Parathyroid adenoma (tissue), 2 donors: Measurements from ENCODE around the gene ADAM12.

ENCODE experiments used
- H2AFZ ChIP-seq: fragments of 300-600 bp; sonication (generic); one replicate; pipeline ENCODE4 v1.7.0; 2017; ENCODE audit warnings: antibody characterized with exemption, mild to moderate bottlenecking
- H3K27ac ChIP-seq: fragments of 300-600 bp; sonication (generic); one replicate; pipeline ENCODE4 v1.7.0; 2017
- H3K27me3 ChIP-seq: fragments of 300-600 bp; sonication (generic); one replicate; pipeline ENCODE4 v1.7.0; 2017; ENCODE audit warnings: low read length; ENCODE audit not compliant: control insufficient read depth, insufficient read depth
- H3K36me3 ChIP-seq: fragments of 300-600 bp; sonication (generic); one replicate; pipeline ENCODE4 v1.7.0; 2017; ENCODE audit warnings: low read length; ENCODE audit not compliant: control insufficient read depth, insufficient read depth
- H3K4me1 ChIP-seq: fragments of 300-600 bp; sonication (generic); one replicate; pipeline ENCODE4 v1.7.0; 2017; ENCODE audit warnings: control low read depth
- H3K4me2 ChIP-seq: fragments of 300-600 bp; sonication (generic); one replicate; pipeline ENCODE4 v1.7.0; 2017; ENCODE audit warnings: low read length
- H3K4me3 ChIP-seq: fragments of 300-600 bp; sonication (generic); one replicate; pipeline ENCODE4 v1.7.0; 2017; ENCODE audit warnings: low read depth, low read length
- H3K79me2 ChIP-seq: fragments of 300-600 bp; sonication (generic); one replicate; pipeline ENCODE4 v1.7.0; 2017; ENCODE audit warnings: control low read depth
- H3K9ac ChIP-seq: fragments of 300-600 bp; sonication (generic); one replicate; pipeline ENCODE4 v1.7.0; 2017; ENCODE audit warnings: mild to moderate bottlenecking
- H3K9me3 ChIP-seq: fragments of 300-600 bp; sonication (generic); one replicate; pipeline ENCODE4 v1.7.0; 2017; ENCODE audit warnings: low read length; ENCODE audit not compliant: control insufficient read depth
- TF ChIP-seq, protein P1 (sequence below): fragments of 300-600 bp; sonication (generic); IDR thresholded peaks from one replicate; pipeline ENCODE4 v1.7.0; 2017; ENCODE audit warnings: antibody characterized with exemption, mild to moderate bottlenecking
- donor health status: primary hyperparathyroidism.

Gene ADAM12

DNA sequence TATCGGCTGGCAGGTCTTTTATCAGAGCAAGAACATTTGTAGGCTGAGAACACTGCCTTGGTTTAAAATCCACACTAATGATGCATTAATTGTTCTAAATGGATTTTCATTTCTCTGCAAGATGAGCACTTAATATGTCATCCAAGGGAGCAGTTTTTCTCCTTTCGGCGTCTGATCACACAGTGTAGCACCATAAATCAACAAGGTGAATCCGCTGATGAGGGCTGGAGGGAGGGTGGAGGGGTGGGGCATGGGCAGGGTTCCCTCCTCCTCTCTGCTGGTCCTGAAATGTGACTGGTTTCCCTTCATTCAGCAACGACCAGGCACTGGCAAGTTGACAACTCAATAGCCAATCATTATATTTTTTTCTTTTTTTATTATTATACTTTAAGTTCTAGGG is 45.6 kb downstream of the ADAM12 start:
- H3K4me1 ChIP-seq, result no peaks in the 10 kb centered on the region
- H3K27me3 ChIP-seq, result no peaks in the 10 kb centered on the region
- H3K79me2 ChIP-seq, result no peaks in the 10 kb centered on the region
- H3K9ac ChIP-seq, result no peak overlapping the region
- no peak overlapping the region for H3K4me3 ChIP-seq
- H3K36me3 ChIP-seq, result no peaks in the 10 kb centered on the region
- H3K27ac ChIP-seq, result no peak overlapping the region
- H3K4me2 ChIP-seq, result no peak overlapping the region
- H3K9me3 ChIP-seq, result no peaks in the 10 kb centered on the region
- no peak overlapping the region for H2AFZ ChIP-seq
- TF ChIP-seq, protein P1, sequence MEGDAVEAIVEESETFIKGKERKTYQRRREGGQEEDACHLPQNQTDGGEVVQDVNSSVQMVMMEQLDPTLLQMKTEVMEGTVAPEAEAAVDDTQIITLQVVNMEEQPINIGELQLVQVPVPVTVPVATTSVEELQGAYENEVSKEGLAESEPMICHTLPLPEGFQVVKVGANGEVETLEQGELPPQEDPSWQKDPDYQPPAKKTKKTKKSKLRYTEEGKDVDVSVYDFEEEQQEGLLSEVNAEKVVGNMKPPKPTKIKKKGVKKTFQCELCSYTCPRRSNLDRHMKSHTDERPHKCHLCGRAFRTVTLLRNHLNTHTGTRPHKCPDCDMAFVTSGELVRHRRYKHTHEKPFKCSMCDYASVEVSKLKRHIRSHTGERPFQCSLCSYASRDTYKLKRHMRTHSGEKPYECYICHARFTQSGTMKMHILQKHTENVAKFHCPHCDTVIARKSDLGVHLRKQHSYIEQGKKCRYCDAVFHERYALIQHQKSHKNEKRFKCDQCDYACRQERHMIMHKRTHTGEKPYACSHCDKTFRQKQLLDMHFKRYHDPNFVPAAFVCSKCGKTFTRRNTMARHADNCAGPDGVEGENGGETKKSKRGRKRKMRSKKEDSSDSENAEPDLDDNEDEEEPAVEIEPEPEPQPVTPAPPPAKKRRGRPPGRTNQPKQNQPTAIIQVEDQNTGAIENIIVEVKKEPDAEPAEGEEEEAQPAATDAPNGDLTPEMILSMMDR, result no peak

DNA sequence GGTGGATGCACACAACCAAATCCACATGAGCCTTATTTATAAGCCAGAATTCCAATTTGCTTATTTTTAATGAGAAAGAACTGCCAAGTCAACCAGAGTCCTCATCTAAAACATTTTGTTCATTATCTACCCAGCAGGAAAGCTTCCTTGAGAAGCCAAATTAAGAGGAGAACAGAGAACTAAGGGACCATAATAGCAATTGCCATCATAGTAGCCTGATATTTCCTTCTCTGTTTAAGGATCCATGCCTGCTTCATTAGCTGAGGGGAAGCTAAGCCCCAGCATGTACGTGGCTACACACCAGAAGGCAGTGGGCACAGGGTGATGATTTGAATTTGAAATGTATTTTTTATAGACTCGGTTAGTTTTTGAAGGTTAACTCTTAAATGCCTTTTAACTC is 46.8 kb downstream of the ADAM12 start:
- H3K4me2 ChIP-seq, result no peak overlapping the region
- H2AFZ ChIP-seq, result no peak overlapping the region
- H3K9ac ChIP-seq, result no peak overlapping the region
- H3K27me3 ChIP-seq, result no peaks in the 10 kb centered on the region
- H3K79me2 ChIP-seq, result no peaks in the 10 kb centered on the region
- H3K4me1 ChIP-seq, result no peaks in the 10 kb centered on the region
- no peak overlapping the region for H3K27ac ChIP-seq
- H3K36me3 ChIP-seq, result no peaks in the 10 kb centered on the region
- H3K9me3 ChIP-seq, result no peaks in the 10 kb centered on the region
- TF ChIP-seq, protein P1, result no peak
- H3K4me3 ChIP-seq, result no peak overlapping the region

DNA sequence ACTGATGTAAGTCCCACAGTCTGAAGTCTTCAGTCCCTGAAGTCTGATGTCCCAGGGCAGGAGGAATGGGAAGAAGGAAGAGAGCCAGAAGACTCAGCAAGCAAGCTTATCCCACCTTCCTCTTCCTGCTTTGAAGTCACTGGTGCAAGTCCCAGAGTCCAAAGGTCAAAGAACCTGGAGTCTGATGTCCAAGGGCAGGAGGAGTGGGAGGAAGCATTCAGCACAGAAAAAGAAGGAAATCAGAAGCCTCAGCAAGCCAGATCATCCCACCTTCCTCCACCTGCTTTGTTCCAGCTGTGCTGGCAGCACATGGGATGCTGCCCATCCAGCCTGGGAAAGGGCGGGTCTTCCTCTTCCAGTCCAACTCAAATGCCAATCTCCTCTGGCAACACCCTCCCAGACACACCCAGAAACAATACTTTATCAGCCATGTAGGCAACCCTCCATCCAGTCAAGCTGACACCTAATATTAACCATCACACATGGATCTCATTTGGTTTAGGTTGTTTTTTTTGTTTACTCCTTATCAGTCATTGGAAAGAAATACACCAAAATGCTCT is 50.9 kb downstream of the ADAM12 start:
- Histone ChIP-seq H3K27me3 (no peaks in the 10 kb centered on the region), H3K79me2 (no peaks in the 10 kb centered on the region), H3K4me2 (no peak overlapping the region), H2AFZ (no peak overlapping the region), H3K9me3 (no peaks in the 10 kb centered on the region), H3K9ac (no peak overlapping the region), H3K36me3 (no peaks in the 10 kb centered on the region), H3K27ac (no peak overlapping the region), H3K4me1 (peaks cover 5% of the 10 kb centered on the region), H3K4me3 (no peak overlapping the region)
- TF ChIP-seq, protein P1, result no peak

DNA sequence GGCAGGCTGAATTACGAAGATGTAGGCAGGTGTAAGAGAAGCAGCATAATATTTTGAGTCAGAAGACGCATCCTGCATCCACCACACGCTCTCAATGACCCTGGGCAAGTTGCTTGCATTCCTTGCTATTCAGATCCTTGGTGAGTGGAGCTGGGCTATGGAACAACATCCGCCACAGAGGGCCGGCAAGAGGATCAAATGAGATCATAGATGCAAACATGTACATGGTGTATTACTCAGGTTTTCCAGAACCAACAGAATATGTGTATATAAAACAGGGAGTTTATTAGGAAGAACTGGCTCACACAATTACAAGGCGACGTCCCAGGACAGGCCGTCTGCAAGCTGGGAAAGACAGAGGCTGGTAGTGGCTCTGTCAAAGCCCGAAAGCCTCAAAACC is 51.5 kb downstream of the ADAM12 start:
- TF ChIP-seq, protein P1, result no peak

DNA sequence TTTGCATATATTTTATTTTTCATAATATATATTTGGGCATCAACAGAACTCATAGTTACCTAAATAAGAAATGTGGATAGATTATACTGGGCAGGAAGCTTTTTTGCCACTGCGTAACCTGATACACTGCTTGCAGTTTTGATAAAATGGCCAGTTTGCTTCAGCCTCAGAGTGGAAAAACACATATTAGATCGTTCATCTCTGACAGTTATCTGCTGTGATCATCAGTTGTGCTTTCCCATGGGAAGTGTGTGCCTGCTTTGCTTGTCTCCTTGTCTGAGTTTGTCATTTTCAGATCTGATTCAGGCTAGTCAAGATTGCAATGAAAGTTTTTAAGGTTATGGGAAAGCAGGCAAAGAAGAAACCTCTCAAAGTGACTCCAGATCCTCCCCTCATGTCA is 54.0 kb downstream of the ADAM12 start:
- Histone ChIP-seq H3K79me2 (no peaks in the 10 kb centered on the region), H3K27ac (no peak overlapping the region), H3K9ac (no peak overlapping the region), H3K9me3 (no peaks in the 10 kb centered on the region), H3K4me1 (peaks cover 5% of the 10 kb centered on the region), H2AFZ (no peak overlapping the region), H3K4me3 (no peak overlapping the region), H3K27me3 (no peaks in the 10 kb centered on the region), H3K36me3 (no peaks in the 10 kb centered on the region), H3K4me2 (no peak overlapping the region)
- TF ChIP-seq, protein P1, result no peak

More for the DNA sequence above, 51.5 kb downstream of the ADAM12 start:
- Histone ChIP-seq H3K4me1 (peaks cover 5% of the 10 kb centered on the region), H3K4me3 (no peak overlapping the region), H3K79me2 (no peaks in the 10 kb centered on the region), H3K4me2 (no peak overlapping the region), H3K27ac (no peak overlapping the region), H3K9ac (no peak overlapping the region), H3K27me3 (no peaks in the 10 kb centered on the region), H3K36me3 (no peaks in the 10 kb centered on the region), H2AFZ (no peak overlapping the region), H3K9me3 (no peaks in the 10 kb centered on the region)
